Activated CD4-positive, alpha-beta T cell treated with anti-CD3 and anti-CD28 coated beads, Interleukin-2, amount 50 U/mL, for 1 hour (primary cell): ENCODE measurements around the gene ADH4.
"Not testable (repeated sequence)": the region's sequence is repeated elsewhere in the genome, so short reads cannot be mapped to it uniquely, and the experiment has no call there.

Experiments
- DNase-seq: peaks from one replicate; pipeline ENCODE4 v3.0.0-alpha.2; 2020

The ADH4 gene

GRCh38 chr4:99144070-99144469 is at the start of gene ADH4:
TSS of gene ADH4 (minus strand) at chr4:99144297. CDS start at chr4:99144222, 75 bp downstream.
- DNase-seq, result no peak

GRCh38 chr4:99190336-99190735 is 46.2 kb upstream of the ADH4 start:
- no peak for DNase-seq

GRCh38 chr4:99189900-99190299 is 45.8 kb upstream of the ADH4 start:
- DNase-seq, result not testable (repeated sequence)

- no peak for DNase-seq
Observed at GRCh38 chr4:99186029-99186428, 41.9 kb upstream of the ADH4 start.

GRCh38 chr4:99185581-99185980 is 41.5 kb upstream of the ADH4 start:
- no peak for DNase-seq

- no peak for DNase-seq
Observed at GRCh38 chr4:99180382-99181070, 36.4 kb upstream of the ADH4 start.

DNA sequence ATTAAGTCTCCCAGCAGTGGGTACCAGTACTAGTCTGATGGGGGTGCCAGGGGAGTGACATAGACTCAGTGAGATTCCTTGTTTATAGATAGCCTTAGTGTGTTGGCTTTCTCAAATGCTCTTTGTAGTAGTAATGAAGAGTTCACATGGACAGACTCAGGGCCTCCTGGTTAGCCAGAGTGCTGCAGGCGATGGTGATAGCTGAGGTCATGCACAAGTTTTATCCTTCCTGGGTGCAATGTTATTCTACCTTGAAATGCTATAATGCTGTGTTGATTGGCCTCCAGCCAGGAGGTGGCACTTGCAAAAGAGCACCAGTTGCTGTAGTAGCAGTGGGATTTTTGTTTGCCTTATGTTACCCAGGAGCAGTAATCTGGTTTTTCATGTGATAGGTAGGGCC is 35.5 kb upstream of the ADH4 start:
- DNase-seq, result no peak

DNA sequence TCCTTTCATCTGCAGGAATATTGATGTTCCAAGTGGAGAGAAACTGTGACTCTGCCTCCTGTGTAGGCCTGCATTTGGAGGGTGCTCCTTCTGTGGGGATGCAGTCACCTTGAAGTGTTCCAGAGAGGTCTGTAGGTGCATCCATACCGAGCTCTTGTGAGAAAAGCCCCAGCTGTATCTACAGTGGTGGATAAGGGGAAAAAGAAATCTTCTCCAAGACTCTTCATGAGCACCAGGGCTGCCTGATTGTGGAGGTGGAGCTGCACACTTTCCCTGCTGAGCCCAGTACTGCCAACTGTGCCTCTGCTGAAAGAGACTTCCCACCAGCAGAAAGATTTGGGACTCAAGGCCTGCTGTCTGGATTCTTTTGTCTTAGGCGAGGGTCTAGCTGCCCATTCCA is 35.1 kb upstream of the ADH4 start:
- DNase-seq, result no peak

DNA sequence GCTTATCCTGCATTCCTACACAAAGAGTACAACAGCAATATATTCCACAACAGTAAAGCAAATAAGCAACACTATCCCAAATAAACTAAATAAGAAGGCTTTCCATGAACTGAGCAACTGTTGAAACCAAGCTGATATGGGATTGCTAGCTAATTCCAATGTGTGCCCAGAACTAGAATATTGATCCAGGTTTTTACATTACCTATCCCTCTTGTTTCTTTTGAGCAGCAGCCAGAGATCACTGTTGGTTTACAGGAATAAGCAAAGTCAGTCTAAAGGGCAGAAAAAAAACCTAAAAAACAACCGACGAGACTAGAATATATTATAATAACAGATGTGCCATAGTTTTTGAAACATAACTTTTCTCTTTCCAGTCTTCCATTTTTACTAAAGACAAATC is 22.4 kb upstream of the ADH4 start:
- DNase-seq, result no peak

- DNase-seq, result no peak
Observed at GRCh38 chr4:99165978-99166377, 21.9 kb upstream of the ADH4 start.

DNA sequence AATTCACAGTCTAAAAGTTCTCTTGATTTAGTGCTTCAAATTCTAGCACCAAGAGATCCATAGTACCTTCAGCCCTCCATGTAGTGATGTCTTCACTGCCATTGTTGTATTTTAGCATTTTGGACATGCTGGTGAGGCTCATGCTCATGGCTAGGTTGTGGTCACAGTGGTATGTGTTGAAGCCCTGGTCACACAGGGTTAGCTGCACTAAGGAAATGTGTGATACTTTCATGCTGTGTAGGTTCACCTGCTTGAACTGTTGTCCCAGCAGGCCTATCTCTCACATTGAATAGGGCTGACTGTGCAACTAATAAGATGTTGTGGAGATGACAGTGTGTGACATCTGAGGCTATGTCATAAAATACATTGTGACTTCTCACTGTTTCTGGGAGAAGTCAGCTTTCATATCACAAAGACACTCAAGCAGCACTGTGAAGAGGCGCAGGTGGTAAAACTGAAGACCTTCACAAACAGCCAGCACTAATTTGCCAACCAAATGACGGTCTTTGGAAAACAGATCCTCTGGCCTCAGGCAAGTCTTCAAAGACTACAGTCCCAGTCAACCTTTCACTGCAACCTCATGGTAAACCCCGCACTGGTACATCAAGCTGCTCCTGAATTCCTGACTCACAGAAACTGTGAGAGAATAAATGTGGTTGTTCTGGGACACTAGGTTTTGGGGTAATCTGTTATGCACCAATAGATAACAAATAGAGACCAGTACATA is 17.4 kb upstream of the ADH4 start:
- DNase-seq, result no peak

DNA sequence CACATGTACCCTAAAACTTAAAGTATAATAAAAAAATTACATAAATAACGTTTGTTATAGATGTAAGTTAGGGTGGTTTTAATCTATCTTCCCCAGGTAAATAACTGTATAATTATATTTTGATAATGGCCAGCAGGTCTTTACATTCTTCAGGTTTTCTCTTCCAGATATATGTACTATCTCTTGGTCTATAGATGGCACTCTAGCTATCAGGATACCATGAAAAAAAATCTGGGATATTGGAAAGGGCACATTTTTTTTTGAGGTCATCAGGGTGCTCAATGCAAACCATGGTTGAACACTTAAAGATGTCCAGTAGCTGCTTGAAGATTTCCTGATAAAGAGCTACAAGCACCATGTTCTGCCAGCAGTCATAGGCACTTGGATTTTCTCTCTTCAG is 15.6 kb upstream of the ADH4 start:
- no peak for DNase-seq

DNA sequence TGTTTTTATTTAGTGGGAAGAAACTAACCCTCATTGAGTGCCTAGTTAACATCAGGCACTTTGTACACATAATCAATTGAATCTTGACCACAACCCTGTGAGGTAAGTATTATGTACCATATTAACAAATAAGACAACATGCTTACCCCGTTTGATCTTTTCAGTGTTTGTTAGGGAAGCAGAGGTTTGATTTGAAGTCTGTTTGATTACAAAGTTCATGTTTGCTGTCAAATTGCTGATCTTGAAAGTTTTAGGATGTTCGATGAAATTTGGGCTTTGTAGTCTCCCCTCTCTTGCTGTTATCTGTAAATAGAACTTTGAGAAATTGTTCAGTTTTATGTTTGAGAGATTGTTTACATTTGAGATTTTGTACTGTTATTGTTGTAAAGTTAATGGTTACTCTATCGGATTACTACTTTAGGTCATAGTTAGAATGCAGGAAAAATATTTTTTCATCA is 13.4 kb upstream of the ADH4 start:
- DNase-seq, result no peak

DNA sequence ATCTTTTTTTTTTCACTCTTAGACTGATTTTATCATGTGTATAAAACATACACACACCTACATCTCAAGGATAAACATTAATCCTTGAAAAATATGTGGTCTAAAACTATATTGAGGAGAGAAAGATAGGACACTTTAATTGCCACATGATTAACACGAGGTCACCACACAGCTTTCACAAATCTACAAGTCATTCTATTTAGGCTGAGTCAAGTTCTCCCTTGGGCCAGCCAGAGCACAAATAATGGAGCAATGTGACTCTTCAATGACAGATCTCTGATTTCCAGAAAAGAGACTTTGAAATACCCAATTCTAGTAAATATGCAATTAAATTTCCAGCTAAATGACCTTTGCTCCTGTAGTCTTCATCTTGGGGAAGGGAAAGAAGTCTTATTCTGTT is 12.9 kb upstream of the ADH4 start:
- DNase-seq, result no peak

DNA sequence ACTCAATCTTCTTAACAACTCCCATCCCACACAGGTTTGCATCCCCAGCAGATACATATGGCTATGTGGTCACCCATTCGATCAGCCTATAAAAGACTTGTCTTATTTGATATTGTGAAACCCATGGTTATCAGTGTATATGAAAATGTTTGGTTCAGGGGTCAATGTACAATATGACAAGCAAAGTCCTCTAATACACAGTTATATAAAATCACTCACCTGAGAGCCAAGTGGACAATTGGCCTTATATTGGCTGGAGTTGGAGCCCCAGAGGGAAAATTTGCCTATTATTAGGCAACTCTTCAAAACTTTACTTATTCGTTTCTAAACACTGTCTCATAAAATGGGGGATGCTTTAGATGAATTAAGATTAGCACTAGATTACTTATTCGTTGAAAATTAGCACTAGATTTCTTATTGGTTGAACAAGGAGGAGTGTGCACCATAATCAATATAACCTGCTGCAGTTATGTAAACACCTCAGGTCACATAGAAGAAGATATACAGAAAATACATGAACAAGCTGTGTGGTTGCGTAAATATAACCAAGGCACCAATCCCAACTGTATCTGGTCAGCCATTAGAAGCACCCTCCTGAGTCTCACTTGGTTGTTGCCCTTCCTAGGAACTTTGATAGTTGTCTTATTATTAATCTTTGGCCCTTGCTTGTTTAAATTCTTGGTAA is 10.7 kb upstream of the ADH4 start:
- no peak for DNase-seq

DNA sequence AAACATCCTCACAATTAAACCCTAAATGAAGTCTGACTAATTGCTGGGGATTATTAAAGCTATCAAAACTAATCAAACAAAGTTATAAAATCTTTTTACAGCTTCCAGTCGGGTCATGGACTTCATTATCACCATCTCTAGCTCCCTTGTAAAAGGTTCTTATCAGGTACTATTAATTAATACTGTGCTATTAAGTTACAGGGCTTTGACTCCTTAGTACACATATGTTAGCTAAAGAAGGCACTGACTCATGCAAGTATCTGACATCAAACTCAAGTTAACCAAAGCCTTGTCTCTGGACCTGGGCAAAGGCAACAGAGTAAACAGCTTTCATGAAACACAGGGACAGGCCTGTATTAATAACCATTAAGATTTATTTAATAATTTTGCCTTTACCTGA is 7.9 kb upstream of the ADH4 start:
- DNase-seq, result no peak

DNA sequence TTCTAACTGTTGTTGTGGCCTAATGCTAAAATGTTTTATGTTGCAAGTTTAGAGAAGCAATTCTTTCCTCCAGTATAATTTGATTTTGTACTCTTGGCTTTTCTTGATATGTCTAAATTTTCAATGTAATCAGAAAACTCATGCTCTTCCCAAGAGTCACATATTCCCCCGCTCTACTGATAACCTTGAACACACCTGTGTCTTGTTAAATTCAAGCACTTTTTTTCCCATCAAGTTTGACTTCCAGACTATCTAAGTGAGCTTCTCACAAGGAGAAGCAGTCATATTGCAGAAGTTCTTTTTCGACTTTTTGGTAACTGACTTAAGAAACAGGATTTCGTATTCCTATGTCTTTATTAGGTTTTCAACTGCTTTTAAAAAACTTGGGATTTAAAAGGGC is 7.4 kb upstream of the ADH4 start:
- no peak for DNase-seq

DNA sequence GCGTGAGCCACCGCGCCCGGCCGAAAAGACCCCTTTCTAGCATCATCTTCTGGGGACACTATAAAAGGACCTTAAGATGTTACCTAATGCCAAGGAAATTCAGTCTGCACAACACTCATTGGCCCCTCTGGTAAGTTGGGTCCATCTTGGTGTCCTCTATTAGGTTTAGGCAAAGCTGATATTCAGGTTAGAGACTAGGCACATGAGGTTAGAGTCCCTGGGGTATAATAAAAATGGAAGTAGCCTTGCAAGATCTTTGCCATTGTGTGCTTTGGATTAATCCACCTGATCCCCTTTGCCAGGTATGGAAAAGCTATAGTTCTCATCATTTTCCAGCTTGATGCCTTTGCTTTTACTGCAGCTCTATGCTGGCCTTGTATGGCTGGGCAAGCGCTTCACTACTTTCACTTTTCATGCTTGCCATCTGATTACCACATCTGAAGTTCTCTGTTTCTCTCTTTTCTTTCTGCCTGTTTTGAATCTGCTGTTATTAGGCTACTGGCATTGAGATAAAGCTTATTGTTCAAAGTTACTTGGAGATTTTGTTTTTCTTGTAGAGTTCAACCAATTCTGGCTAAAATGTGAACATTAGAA is 5.4 kb upstream of the ADH4 start:
- DNase-seq, result no peak

- no peak for DNase-seq
Observed at GRCh38 chr4:99148550-99148949, 4.5 kb upstream of the ADH4 start.

- no peak for DNase-seq
Observed at GRCh38 chr4:99144587-99144986, 490 bp upstream of the ADH4 start.

- DNase-seq, result no peak
Observed at GRCh38 chr4:99136329-99136728, 7.8 kb downstream of the ADH4 start.

DNA sequence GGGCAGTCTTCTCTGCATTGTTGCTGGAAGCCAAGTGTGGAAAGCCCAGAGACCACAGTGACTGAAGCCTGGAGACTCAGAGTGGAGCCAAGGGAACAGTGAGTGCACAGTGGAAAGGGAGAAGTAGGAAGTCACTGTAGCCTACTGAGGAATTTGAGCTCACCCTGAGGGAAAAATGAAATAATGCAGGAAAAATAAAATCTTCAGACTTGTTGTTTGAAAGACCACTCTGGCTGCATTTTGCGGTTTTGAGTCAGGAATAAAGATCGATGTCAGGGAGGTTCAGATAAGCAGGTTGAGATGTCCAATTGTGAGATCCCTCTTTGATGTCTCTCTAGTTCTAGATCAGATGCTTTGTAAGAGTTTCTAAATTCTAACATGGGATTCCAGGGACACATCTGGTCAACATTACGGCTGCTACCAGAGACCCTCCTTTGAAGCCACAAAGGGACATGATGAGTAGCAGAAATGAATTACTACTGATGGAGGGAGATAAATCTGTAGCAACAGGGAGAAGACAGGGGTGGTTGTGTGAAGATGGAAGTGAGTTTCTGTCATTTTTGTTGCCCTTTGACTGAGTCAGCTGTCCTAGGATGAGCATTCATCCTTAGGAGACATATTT is 8.4 kb downstream of the ADH4 start:
- no peak for DNase-seq

DNA sequence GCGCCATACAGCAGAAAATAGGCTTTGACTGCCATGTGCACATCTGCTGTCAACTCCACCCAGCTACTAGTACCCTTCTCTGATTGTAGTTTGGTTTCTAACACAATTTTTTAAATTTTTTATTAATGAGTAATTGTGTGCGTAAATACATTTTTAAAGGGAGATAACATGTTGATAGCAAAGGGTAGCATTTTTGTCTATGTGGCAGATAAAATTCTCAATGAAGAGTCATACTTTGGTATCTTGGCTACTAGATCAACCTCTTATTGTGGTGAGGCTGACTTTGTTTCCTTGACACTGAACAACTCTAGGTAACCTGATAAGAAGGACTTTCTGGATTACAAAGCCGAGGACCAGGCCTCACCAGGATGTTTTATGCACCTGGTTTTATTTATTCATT is 9.5 kb downstream of the ADH4 start:
- DNase-seq, result no peak
